Vagina (tissue), 2 donors: ENCODE results near the gene KRT74. TPM values are rescaled to one million over a fixed set of nuclear protein-coding genes. Genes with fewer than 3 reads are reported as not detected.
A peak's percentile ranks its signal among the peaks of the same experiment; 100 is the strongest.

Source experiments
- DNase-seq, 2 donors: peaks; one replicate each; pipeline ENCODE4 v3.0.0-alpha.2; 2017; ENCODE audit errors: extremely low spot score in 2 of 2
- H3K27ac ChIP-seq: fragments of 200-600 bp; sonication (generic); one replicate; pipeline ENCODE4 v1.5.1; 2019
- H3K27me3 ChIP-seq: fragments of 200-600 bp; sonication (generic); one replicate; pipeline ENCODE4 v1.5.1; 2019
- H3K36me3 ChIP-seq, 2 donors: fragments of 200-600 bp; sonication (generic); one replicate each; pipeline ENCODE4 v1.5.1; 2017 to 2019
- H3K4me1 ChIP-seq: fragments of 200-600 bp; sonication (generic); one replicate; pipeline ENCODE4 v1.5.1; 2019
- H3K4me3 ChIP-seq, 2 donors: fragments of 200-600 bp; sonication (generic); 1 replicate in 1 of 2; 2 replicates in 1 of 2; pipeline ENCODE4 v1.5.1; 2016 to 2019
- H3K9me3 ChIP-seq: fragments of 200-600 bp; sonication (generic); one replicate; pipeline ENCODE4 v1.5.1; 2019
- POLR2A ChIP-seq, 2 donors: fragments of 450-650 bp; IDR thresholded peaks; one replicate each; pipeline ENCODE4 v1.6.1; 2017; ENCODE audit warnings: antibody characterized with exemption in 2 of 2, mild to moderate bottlenecking in 2 of 2, moderate library complexity in 2 of 2
- POLR2AphosphoS5 ChIP-seq, 2 donors: sonication (generic); formaldehyde crosslinking; IDR thresholded peaks; one replicate each; pipeline ENCODE4 v1.9.0; 2017; ENCODE audit warnings: antibody characterized with exemption in 2 of 2, mild to moderate bottlenecking in 2 of 2, low read depth in 1 of 2; ENCODE audit not compliant: insufficient read depth in 1 of 2
- intact Hi-C: fragments of 100-400 bp; cut with DNase I; formaldehyde crosslinking; loops from one replicate; pipeline ENCODE4 v1.15.1; 2023
- total RNA-seq: library from RNA; depleted of rRNA; stranded (reverse); fragments of >200 nt; gene quantifications from one replicate; pipeline ENCODE4 v1.2.3, GENCODE V29; 2016
- TF ChIP-seq, protein P1 (sequence below), 3 experiments: fragments of 450-650 bp in 2 of 3; fragments of 200-600 bp in 1 of 3; sonication (generic) in 1 of 3; IDR thresholded peaks; one replicate each; pipeline ENCODE4 v1.5.1; 2017 to 2019; ENCODE audit warnings: antibody characterized with exemption in 3 of 3, mild to moderate bottlenecking in 2 of 3, moderate library complexity in 2 of 3

Gene KRT74
- total RNA-seq, 1 donor from 2014 or later, result not detected

DNA sequence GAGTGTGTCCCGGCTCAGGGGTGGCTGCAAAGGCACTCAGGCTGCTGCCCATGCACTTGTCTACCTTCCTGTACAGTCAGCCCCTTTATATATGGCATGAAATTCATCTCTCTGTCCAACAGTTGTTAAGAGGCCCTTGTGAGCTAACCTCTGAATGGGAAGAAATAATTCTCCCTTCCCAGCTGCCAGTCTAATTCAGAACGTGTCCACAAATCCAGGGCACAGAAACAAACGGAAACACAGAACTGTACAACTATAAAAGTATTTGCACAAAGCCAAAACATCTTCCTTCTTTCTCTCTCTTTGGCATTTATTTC is 54.3 kb downstream of the KRT74 start:
- TF ChIP-seq POLR2A (IDR thresholded peaks at IDR 0.05), result no peak
- TF ChIP-seq POLR2AphosphoS5 (IDR thresholded peaks at IDR 0.05; ENCODE audit: insufficient read depth in 1 of 2, low read depth in 1 of 2), result no peak
- TF ChIP-seq, protein P1, sequence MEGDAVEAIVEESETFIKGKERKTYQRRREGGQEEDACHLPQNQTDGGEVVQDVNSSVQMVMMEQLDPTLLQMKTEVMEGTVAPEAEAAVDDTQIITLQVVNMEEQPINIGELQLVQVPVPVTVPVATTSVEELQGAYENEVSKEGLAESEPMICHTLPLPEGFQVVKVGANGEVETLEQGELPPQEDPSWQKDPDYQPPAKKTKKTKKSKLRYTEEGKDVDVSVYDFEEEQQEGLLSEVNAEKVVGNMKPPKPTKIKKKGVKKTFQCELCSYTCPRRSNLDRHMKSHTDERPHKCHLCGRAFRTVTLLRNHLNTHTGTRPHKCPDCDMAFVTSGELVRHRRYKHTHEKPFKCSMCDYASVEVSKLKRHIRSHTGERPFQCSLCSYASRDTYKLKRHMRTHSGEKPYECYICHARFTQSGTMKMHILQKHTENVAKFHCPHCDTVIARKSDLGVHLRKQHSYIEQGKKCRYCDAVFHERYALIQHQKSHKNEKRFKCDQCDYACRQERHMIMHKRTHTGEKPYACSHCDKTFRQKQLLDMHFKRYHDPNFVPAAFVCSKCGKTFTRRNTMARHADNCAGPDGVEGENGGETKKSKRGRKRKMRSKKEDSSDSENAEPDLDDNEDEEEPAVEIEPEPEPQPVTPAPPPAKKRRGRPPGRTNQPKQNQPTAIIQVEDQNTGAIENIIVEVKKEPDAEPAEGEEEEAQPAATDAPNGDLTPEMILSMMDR (IDR thresholded peaks at IDR 0.05), result no peak
- H3K4me1 ChIP-seq, result peaks cover 18% of the 10 kb centered on the region
- no peaks in the 10 kb centered on the region for H3K27me3 ChIP-seq
- DNase-seq, result no peak
- no peaks in the 10 kb centered on the region for H3K36me3 ChIP-seq
- no peaks in the 10 kb centered on the region for H3K9me3 ChIP-seq
- peak overlapping the region; percentile 61 for H3K27ac ChIP-seq
- peak overlapping the region in 1 of 2 donors; percentile 42 for H3K4me3 ChIP-seq
- intact Hi-C loops, result no loop called here

DNA sequence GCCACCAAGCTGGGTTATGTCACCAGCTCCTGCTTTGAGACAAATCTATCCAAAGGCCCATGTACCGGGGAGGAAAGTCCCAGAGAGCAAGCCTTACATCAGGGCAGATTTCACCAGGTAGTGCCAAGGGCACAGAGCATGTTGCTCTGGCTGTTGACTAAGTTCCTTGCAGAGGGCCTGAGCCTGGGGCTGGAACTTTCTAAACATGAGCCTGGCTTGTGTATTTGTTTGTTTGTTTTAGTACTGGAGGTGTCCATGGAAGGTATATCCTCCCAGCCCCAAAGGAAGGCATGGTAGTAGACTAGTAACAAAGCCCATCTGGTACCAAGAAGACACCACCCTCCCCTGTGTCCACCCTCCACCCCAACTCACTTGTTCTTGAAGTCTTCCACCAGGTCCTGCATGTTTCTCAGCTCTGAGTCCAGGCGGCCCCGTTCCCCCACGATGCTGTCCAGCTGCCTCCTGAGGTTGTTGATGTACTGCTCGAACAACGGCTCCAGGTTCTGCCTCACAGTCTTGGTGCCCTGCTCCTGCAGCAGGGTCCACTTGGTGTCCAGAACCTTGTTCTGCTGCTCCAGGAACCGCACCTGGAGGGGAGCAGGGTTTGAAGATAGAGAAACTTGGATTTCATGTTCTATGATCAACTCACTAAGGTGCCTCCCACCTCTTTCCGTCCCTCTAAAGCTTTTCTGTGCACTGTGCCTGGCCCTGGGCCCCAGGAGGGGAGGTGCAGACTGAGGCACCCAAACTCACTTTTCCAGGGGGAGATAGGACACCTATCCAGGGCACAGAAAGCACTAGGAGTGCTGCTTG is 54.9 kb downstream of the KRT74 start:
- Histone ChIP-seq H3K27me3 (no peaks in the 10 kb centered on the region), H3K36me3 (no peaks in the 10 kb centered on the region), H3K27ac (peak overlapping the region; percentile 61), H3K9me3 (no peaks in the 10 kb centered on the region), H3K4me3 (peak overlapping the region in 1 of 2 donors; percentile 42), H3K4me1 (peaks cover 12% of the 10 kb centered on the region)
- peak in 1 of 2 donors; percentile 82 for DNase-seq
- TF ChIP-seq, protein P1 (IDR thresholded peaks at IDR 0.05), result no peak
- TF ChIP-seq POLR2A (IDR thresholded peaks at IDR 0.05), result no peak
- no peak for TF ChIP-seq POLR2AphosphoS5 (IDR thresholded peaks at IDR 0.05; ENCODE audit: insufficient read depth in 1 of 2, low read depth in 1 of 2)
- intact Hi-C loops, result no loop called here

DNA sequence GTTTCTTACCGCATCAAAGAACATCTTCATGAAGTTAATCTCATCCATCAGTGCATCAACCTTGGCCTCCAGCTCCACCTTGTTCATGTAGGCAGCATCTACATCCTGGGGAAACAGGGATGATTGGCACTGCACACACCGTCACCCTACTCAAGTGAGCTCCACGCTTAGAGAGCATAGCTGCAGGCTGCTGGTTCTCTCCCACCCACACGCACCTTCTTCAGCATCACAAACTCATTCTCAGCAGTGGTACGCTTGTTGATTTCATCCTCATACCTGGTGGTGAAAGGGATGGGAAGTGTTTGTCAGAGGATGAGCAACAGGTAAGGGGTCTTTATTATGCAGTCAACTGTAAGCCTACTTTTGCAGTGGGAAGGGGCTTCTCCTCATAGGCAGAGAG is 55.8 kb downstream of the KRT74 start:
- Histone ChIP-seq H3K4me3 (peak overlapping the region in 1 of 2 donors; percentile 42), H3K36me3 (no peaks in the 10 kb centered on the region), H3K9me3 (no peaks in the 10 kb centered on the region), H3K27me3 (no peaks in the 10 kb centered on the region), H3K4me1 (peaks cover 12% of the 10 kb centered on the region), H3K27ac (peak overlapping the region; percentile 47)
- intact Hi-C loops, result no loop called here
- peak; percentile 49 to 82 for DNase-seq
- TF ChIP-seq, protein P1 (IDR thresholded peaks at IDR 0.05), result no peak
- TF ChIP-seq POLR2AphosphoS5 (IDR thresholded peaks at IDR 0.05; ENCODE audit: insufficient read depth in 1 of 2, low read depth in 1 of 2) (no peak), POLR2A (IDR thresholded peaks at IDR 0.05) (no peak)

DNA sequence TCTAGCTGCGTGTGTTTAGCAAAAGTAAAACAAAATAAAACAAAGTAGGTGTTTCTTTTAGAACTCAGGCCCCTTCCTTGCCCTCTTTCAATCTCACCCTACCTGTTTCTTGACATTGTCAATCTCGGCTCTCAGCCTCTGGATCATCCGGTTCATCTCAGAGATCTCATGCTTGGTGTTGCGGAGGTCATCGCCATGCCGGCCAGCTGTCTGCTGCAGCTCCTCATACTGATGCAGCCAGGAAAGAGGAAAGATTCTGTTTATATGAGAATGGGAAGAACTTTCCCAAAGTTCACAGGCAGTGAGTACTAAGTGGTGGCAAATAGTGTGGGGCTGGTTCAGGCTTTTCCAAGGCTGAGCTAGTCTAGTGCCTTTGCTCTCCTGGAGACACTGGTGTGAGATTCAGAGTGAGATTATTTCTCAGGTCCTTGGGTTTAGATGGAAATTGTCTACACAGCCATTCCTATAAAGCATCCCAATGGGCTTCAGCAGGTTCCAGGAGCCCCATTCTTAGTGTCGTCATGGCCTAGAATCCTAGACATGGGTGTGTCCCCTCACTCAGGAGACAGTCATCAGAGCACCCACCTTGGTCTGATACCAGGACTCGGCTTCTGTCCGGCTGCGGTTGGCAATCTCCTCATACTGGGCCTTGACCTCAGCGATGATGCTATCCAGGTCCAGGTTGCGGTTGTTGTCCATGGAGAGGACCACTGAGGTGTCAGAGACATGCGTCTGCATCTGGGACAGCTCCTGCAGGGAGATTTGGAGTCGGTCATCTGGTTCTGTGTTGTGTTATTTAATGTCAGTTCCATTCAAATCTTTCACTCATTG is 56.4 kb downstream of the KRT74 start:
- Histone ChIP-seq H3K27me3 (no peaks in the 10 kb centered on the region), H3K9me3 (no peaks in the 10 kb centered on the region), H3K4me3 (peak overlapping the region in 1 of 2 donors; percentile 42), H3K4me1 (peaks cover 12% of the 10 kb centered on the region), H3K36me3 (no peaks in the 10 kb centered on the region), H3K27ac (peak overlapping the region; percentile 47)
- TF ChIP-seq POLR2A (IDR thresholded peaks at IDR 0.05), result no peak
- no peak for TF ChIP-seq POLR2AphosphoS5 (IDR thresholded peaks at IDR 0.05; ENCODE audit: insufficient read depth in 1 of 2, low read depth in 1 of 2)
- TF ChIP-seq, protein P1 (IDR thresholded peaks at IDR 0.05), result no peak
- intact Hi-C loops, result no loop called here
- DNase-seq, result peak; percentile 61 to 86
